ENCODE results near the gene LHB.

The LHB gene

GRCh38 chr19:48975947-48976847 is 40.7 kb downstream of the LHB start:
- no peak for TF ChIP-seq CTCF (IDR thresholded peaks at IDR 0.05; ENCODE audit: insufficient read depth, low read depth, low read length, missing control alignments)
- no peak overlapping the region for H3K4me3 ChIP-seq (ENCODE audit: low read length)
- DNase-seq (ENCODE audit: low read depth) = no peak

DNA sequence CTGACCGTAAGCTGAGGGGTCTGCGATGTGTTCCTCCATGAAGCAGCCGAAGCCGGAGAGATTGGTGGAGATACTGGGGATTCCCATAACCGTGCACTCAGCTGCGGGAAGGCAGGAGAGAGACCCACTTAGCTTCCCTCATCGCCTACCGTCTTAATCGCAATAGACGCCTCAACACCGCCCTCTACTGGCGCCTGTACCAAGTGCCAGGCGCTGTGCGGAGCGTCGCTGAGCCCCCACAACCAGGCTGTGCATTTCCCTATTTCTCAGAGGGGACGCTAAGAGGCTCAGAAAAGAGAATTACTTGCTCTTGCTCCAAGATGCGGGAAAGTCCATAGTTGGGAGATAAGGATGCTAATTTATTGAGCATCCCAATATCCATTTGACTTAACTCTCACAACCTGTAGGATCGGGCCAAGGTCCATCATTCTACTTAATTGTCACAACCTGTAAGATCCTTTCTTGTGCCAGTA is 45.9 kb downstream of the LHB start:
- TF ChIP-seq CTCF (IDR thresholded peaks at IDR 0.05; ENCODE audit: insufficient read depth, low read depth, low read length, missing control alignments) = peak; percentile 89
- peak; percentile 69 for DNase-seq (ENCODE audit: low read depth)
- no peak overlapping the region for H3K4me3 ChIP-seq (ENCODE audit: low read length)

- DNase-seq (ENCODE audit: low read depth) = no peak
- no peak overlapping the region for H3K4me3 ChIP-seq (ENCODE audit: low read length)
- TF ChIP-seq CTCF (IDR thresholded peaks at IDR 0.05; ENCODE audit: insufficient read depth, low read depth, low read length, missing control alignments) = no peak
Measured at GRCh38 chr19:48970139-48970766, 46.6 kb downstream of the LHB start.

GRCh38 chr19:48969276-48970138 is 47.4 kb downstream of the LHB start:
- DNase-seq (ENCODE audit: low read depth) = peak; percentile 34
- TF ChIP-seq CTCF (IDR thresholded peaks at IDR 0.05; ENCODE audit: insufficient read depth, low read depth, low read length, missing control alignments) = no peak
- no peak overlapping the region for H3K4me3 ChIP-seq (ENCODE audit: low read length)

DNA sequence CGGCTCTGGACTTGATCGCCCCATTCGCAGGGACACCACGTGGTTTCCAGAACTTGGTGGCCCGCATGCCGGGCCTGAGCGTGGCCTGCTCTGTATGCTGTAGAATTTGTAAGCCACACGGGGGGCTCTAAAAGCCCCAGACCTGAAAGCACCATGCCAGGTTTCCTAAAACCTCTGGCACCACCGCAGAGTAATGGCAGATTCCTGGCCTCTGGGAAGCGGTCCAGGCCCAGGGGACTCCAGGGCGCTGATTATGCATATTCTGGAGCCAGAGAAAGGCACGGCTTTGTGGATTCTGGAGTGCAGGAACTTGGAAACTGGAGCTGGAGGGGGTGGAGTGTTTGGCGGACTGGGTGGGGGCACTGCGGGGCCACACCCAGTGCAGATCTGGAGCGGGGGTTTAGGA is 48.1 kb downstream of the LHB start:
- no peak for DNase-seq (ENCODE audit: low read depth)
- TF ChIP-seq CTCF (IDR thresholded peaks at IDR 0.05; ENCODE audit: insufficient read depth, low read depth, low read length, missing control alignments) = no peak
- H3K4me3 ChIP-seq (ENCODE audit: low read length) = no peak overlapping the region

DNA sequence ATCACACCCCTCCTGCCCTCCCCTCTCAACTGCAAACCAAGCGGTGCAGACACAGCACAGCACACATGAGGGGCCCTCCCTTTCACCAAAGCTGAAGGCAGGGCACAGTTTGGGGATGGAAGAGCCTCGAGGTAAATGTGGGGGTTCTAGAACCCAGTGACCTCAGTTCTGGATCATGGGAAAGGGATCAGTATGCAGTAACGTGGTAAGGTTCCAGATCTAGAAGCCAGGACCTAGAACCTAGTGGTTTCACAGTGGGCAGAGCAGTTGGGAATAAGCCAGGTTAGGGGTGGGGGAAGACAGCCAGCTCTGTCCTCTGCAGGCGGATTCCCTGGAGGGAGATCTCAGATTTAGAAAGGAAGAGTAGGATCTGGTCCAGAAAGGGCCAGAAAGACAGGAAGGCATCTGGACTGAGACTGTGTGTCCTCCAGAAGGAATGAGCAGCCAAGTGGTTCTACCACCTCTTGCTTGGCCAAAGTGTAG is 48.7 kb downstream of the LHB start:
- DNase-seq (ENCODE audit: low read depth) = peak; percentile 13
- no peak for TF ChIP-seq CTCF (IDR thresholded peaks at IDR 0.05; ENCODE audit: insufficient read depth, low read depth, low read length, missing control alignments)
- H3K4me3 ChIP-seq (ENCODE audit: low read length) = no peak overlapping the region

All from epithelial cell of esophagus (primary cell).